Adipose tissue (tissue), 3 donors: ENCODE measurements around the gene MYO3B. TPM values are rescaled to one million over a fixed set of nuclear protein-coding genes. Genes with fewer than 3 reads are reported as not detected.
"Not testable (repeated sequence)": the region's sequence is repeated elsewhere in the genome, so short reads cannot be mapped to it uniquely, and the experiment has no call there.

Experiments
- H3K27ac ChIP-seq: one replicate; pipeline ENCODE4 v1.5.1; 2013; ENCODE audit warnings: low read depth, low read length
- WGBS, 3 donors: extraction: QIAGEN DNeasy Blood & Tissue Kit; methylation state at CpG; one replicate each; pipeline ENCODE4 v1.1.7; 2013; 5-methylcytosine and 5-hydroxymethylcytosine counted together
- polyA plus RNA-seq, 3 donors: library from polyadenylated mRNA; stranded (reverse); fragments of 200-250 nt; gene quantifications; one replicate each; pipeline ENCODE4 v1.2.3, GENCODE V29; 2013
- donor health status: healthy with polysubstance abuse.
- donor health status: Bipolar disorder and iron deficiency.
- donor health status: healthy.

MYO3B gene
- polyA plus RNA-seq, 3 donors = 0.01 to 0.28 TPM; not detected in 1

DNA sequence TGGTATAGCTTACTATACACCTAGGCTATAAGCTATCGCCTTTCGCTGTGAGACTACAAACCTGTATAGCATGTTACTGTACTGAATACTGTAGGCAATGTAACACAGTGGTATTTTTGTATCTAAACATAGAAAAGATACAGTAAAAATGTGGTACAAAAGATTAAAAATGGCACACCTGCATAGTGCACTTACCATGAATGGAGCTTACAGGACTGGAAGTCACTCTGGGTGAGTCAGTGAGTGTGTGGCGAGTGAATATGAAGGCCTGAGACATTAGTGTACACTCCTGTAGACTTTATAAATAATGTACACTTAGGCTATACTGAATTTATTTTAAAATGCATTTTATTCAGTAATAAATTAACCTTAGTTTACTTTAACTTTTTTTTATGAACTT lies 279.0 kb downstream of the MYO3B start:
- 97 to 98% (median 97%) methylated on average over 3 of the region's 3 CpGs for WGBS, 3 donors

DNA sequence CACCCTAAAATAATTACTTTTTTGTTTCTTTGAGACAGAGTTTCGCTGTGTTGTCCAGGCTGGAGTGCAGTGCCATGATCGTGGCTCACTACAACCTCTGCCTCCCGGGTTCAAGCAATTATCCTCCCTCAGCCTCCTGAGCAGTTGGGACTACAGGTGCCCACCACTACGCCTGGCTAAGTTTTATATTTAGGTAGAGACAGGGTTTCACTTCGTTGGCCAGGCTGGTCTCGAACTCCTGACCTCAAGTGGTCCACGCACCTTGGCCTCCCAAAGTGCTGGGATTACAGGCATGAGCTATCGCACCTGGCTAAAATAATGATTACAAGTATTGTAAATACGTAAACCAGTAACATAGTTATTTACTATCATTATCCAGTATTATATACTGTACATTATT lies 279.8 kb downstream of the MYO3B start:
- 94 to 95% (median 95%) methylated on average over 9 of the region's 9 CpGs for WGBS, 3 donors

More for the DNA sequence above, 279.0 kb downstream of the MYO3B start:
- H3K27ac ChIP-seq = no peak overlapping the region

DNA sequence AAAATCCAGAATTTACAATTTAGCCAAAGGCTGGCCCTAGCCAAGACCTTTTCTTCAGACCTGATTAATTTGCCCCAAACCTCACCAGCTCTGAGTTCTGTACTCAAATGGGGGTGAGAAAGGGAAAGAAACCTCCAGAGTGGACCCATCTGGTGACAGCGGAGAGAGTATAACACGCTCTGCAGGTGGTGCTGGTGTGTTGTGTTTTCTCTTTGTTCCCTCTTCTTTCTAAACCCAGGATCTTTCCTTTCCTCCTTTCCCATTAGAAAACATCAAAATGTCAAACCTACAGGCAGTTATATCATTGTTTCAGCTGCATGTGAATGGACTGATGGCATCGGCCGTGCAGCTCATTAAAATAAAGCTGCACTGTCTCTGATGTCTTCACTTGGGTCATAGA lies 283.9 kb downstream of the MYO3B start:
- H3K27ac ChIP-seq = no peak overlapping the region
- 83 to 88% (median 87%) methylated on average over 4 of the region's 4 CpGs for WGBS, 3 donors

More for the DNA sequence above, 279.8 kb downstream of the MYO3B start:
- H3K27ac ChIP-seq = no peak overlapping the region

DNA sequence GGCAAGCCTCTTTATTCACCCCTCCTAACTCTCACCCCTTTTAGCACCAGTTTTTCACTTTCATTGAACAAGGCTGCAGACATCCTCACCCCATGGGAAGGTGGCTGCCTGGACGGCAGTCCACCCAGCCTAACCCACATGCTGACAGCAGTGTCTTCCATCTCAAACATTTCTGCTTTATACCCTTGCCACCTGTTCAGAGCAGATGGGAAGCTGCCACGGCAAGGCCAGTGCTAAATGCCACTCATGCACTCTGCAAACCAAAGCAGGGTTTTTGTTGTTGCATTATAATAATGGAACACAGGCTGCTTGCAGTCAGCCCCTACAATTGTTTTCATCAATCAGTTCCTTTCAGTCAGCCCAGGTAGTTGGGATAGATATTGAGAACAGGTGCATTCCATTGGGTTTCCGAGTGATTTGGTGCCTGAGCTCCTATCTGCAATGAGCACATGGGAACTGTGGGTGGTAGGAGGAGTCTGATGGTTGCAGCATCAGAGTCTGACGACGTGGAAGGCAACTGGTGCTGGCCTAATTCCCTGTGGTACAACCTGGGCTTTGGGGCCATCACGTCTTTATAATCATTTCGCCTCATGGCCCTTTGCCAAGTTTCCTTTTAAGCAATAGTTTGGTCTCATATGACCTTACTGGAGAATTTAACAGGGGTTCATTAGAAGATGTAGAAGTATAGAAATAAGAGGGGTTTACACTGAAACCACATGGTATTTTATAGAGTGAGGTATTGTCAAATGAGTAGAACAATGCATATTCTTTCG lies 284.7 kb downstream of the MYO3B start:
- no peak overlapping the region for H3K27ac ChIP-seq
- 55 to 62% (median 56%) methylated on average over 8 of the region's 8 CpGs for WGBS, 3 donors

DNA sequence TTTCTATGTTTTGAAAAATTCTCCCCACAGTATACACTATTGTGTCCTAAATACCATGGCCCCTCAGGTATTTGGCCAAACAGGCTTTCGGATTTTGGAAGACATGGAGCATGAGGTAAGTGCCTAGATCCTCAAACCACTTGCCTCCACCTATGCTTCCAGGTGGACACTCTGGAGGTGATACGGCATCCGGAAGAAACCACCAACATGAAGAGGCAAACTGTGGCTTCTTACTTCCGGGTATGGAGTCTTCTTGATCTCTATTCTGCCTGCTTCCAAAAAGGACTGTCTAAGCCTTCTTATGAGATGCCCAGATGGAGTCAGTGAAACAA lies 285.2 kb downstream of the MYO3B start:
- no peak overlapping the region for H3K27ac ChIP-seq
- 88 to 95% (median 92%) methylated on average over 4 of the region's 4 CpGs for WGBS, 3 donors

DNA sequence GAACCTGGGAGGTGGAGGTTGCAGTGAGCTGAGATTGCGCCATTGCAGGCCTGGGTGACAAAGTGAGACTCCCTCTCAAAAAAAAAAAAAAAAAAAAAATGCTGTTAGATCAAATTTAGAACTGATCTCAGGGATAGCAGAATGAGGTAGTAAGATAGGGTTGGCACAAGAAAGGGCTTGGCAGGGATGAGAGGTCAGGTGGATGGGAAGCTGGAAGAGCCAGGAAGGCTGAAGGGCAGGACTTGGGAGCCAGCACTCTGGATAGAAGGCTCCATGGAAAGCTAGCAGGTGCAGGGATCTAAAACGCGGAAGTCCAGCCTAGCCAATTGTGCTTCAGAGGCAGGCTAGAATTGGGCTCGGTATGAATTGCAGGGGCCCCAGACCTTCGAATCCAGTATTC lies 286.3 kb downstream of the MYO3B start:
- 95 to 97% (median 97%) methylated on average over 5 of the region's 5 CpGs for WGBS, 3 donors
- no peak overlapping the region for H3K27ac ChIP-seq

DNA sequence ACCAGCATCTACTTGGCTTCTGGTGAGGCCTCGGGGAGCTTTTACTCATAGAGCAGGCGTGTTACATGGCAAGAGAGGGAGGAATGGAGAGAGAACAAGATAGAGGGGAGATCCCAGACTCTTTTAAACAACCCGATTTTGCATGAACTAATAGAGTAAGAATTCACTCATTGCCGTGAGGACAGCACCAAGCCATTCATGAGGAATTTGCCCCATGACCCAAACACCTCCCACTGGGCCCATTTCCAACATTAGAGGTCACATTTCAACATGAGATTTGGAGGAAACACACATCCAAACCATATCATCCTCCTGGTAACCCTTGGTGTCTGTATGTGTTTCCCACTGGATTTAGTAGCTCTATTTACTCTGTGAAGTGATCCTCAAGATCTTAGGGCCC lies 287.3 kb downstream of the MYO3B start:
- no peak overlapping the region for H3K27ac ChIP-seq
- WGBS, 3 donors = 58 to 76% (median 73%) methylated on average over 4 of the region's 4 CpGs

DNA sequence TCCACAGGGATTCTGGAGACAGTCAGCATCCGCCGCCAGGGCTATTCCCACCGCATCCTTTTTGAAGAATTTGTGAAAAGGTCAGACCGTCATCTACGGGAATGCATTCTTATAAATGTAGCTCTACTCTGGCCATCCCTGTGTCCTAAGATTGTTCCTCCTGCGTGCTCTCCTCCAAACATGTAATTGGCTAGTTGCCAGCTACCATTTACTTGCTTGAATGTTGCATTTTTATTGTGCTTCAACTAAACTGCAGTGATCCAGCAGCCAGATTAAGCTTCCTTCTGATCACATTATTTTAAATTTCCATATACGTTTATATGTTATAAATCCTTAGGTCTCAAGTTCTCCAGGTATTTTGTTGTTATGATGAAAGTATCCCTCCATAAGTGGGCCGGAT lies 288.7 kb downstream of the MYO3B start:
- WGBS, 3 donors = 84 to 88% (median 86%) methylated on average over 8 of the region's 8 CpGs

DNA sequence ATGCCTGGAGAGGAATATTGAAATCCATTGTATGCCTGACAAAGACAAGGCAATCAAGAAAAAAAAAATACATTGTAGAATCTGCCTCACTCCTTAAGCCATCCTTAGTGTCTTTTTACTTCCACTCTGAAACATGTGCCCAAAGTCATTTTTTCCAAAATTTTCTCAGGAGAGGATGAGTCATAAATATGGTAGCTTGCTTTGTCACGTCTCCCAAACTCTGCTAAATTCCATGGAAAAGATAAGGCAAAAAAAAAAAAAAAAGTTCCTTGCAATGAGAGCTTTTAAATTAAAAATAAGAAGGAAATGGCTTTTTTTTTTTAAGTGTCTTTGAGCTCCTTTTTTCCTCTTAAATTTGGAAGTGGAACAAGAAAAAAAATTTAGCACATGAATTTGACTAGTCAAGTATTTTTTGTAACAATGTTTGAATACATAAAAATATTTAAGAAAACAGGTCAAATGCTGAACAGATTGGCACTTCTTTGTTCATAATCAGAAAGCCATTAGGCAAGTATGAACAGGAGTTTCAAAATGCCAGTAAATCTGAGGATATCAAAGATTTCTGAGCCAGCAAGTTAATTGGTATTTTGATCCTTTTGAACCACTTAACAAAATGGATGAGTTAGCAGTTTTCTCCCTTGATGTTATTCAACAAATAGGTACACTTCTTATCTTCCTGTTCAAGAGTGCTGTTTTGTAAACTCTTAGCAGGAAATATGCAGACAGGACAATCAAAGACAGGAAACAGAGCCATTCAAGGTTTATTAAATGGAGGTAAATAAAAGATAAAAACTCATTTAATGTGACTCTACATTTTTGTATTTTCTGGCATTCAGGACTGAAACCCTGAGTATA lies 289.8 kb downstream of the MYO3B start:
- 33 to 55% (median 41%) methylated on average over 1 of the region's 1 CpG for WGBS, 3 donors

More for the DNA sequence above, 288.7 kb downstream of the MYO3B start:
- no peak overlapping the region for H3K27ac ChIP-seq

DNA sequence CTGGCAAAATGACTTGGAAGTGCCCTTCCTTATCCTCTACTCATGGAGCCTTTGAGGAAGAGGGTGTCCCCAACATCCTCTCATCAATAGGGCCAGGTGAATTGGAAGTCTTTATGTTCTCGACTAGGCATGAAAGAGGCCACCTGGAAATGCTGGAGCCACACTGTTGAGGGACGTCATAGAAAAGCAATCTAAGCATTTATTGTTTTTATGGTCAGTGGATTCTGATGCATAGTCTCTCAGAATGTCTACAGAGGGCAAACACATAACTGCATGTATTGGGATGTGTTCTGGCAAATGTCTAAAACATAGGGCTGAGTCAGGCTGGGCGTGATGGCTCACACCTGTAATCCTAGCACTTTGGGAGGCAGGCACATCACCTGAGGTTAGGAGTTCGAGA lies 290.6 kb downstream of the MYO3B start:
- no peak overlapping the region for H3K27ac ChIP-seq
- WGBS, 3 donors = 80 to 85% (median 81%) methylated on average over 4 of the region's 4 CpGs

More for the DNA sequence above, 289.8 kb downstream of the MYO3B start:
- H3K27ac ChIP-seq = no peak overlapping the region

DNA sequence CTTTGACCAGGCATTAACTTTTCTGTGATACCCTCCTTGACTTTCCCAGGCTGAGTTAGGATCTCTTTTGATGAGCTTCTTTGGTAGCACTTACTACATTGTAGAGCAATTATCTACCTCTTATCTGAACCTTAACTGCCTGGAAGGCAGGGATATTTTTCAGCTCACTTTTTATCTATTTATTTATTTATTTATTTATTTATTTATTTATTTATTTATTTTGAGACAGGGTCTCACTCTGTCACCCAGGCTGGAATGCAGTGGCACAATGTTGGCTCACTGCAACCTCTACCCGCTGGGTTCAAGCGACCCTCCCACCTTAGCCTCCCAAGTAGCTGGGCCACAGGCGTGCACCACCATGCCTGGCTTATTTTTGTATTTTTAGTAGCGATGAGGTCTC lies 294.6 kb downstream of the MYO3B start:
- WGBS, 3 donors = 85 to 100% (median 97%) methylated on average over 4 of the region's 4 CpGs
- not testable (repeated sequence) for H3K27ac ChIP-seq

DNA sequence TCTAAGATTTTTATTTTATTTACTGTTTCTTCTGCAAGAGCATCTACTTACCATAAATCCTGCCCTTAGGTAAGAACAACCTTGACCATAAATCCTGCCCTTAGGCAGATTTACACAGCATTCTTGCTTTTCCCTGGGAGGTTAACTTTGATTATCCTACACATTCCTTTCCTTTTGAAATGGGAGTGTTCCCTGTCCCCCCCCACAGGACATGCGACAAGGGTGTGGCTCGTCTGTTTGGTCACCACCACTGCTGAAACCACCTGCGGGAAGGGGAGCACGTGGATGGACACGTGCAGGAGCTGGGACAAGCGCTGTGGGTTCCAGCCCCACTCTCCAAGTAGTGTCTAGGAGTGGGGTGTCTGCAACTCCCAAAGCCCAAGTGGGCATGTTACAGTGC lies 297.9 kb downstream of the MYO3B start:
- 65 to 88% (median 65%) methylated on average over 6 of the region's 6 CpGs for WGBS, 3 donors
- H3K27ac ChIP-seq = no peak overlapping the region

DNA sequence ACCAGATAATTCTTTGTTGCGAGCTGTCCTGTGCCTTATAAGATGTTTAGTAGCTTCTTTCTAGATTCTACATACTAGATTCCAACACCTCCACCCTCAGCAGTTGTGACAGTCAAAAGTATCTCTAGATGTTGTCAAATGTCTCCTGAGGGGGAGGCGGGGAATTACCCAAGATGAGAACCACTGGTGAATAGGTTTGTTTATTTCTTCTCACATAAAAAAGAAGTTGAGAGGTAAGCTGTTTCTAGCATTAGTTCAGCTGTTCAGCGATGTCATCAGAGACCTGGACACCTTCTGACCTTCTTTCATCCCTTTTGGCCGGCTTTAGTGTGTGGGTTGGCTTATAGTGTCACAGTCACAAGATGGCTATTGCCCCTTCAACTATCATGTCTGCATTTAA lies 299.7 kb downstream of the MYO3B start:
- H3K27ac ChIP-seq = no peak overlapping the region
- WGBS, 3 donors = 64 to 71% (median 70%) methylated on average over 4 of the region's 4 CpGs

DNA sequence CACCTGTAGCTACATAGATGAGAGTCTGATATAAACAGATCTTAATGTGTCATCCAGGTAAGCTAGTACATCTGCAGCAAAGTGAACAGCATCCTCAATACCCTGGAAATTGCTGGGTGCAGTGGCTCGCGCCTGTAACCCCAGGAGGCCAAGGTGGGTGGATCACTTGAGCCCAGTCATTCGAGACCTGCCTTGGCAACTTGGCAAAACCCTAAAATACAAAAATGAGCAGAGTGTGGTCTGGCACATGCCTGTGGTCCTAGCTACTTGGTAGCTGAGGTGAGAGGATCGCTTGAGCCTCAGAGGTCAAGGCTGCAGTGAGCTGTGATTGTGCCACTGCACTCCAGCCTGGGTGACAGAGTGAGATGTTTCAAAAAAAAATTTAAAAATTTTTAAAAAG lies 303.3 kb downstream of the MYO3B start:
- no peak overlapping the region for H3K27ac ChIP-seq
- 85 to 89% (median 88%) methylated on average over 4 of the region's 4 CpGs for WGBS, 3 donors

DNA sequence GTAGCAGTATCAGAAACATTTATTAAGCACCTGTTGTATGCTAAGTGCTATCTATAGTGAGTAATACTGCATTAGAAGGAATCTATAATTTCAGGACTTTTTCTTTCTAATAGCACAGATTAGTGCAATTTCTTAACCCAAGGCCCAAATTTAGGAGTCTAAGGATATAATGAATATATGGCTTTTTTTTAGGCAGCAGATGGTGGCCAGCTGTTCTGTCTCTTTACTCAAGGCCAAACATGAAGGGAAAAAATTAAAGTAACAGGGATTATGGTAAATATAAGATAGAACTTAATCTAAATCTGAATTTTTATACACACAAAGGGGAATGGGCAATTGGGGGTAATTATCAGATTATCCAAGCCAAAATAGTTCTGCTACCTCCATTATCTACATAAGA lies 306.6 kb downstream of the MYO3B start:
- H3K27ac ChIP-seq = no peak overlapping the region

DNA sequence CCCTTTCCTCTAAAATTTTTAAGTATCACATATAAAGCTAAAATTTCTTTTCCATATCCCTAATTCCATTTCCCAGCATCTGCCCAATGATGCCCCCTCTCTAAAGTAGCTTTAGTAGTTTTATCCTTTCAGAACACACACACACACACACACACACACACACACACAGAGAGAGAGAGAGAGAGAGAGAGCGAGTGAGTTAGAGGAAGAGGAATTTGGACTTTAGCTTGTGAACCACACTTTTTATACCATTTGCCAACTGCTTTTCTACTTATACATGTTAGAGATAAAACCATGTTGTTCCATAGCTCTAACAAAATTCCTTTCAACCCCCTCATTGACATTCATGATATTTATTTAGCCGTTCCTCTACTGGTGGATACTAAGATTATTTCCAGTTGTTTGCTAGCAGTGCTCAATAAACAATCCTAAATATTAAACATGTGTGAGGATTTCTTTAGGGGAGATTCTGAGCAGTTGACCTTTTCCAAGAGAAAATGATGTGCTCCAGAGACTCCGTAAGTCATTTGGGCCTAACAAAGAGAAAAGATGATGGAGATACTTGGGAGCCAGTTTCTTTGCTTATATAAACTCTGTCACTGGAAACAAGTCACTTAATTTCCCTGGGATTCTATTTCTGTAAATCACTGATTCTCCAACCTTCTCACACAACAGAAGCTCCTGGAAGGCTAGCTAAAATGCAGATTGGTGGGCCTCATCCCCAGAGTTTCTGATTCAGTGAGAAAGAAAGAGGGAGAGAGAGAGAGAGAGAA lies 307.5 kb downstream of the MYO3B start:
- H3K27ac ChIP-seq = no peak overlapping the region
- WGBS, 3 donors = 64 to 77% (median 77%) methylated on average over 3 of the region's 3 CpGs

DNA sequence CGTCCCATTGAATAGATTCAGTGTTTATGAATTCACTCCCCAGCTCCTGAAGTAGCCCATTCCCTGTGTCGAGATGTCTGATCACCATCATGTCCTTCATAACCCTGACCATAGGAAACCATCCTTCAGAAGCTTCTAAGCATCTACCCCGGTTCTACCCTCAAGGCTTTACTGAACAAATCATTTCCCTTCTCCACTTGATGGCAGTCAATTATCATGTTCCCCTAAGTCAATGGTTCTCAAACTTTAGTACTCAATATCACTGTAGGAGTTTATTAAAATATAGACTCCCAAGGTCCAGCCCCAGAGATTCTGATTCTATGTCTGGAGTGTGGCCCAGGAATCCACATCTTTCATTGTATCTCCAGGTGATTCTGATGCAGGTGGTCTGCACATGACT lies 308.8 kb downstream of the MYO3B start:
- WGBS, 3 donors = 76 to 93% (median 87%) methylated on average over 3 of the region's 3 CpGs
- H3K27ac ChIP-seq = no peak overlapping the region

DNA sequence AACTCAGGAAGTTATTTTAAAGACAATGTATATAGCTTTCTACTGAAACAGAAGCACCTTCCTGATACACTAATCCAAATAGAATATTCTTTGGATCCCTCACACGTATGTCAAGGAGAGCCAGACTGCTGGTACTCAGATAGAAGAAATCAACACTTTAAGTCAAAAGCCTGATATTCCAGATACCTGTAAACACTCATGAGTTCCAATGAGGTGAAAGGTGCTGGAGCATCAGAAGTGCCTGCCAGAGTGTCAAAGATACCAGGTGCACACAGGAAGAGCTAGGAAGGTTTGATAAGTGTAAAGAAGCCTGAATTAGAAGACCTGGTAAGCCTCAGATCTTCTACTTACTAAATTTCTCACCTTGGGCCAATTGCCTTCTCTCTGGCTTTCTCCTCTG lies 310.9 kb downstream of the MYO3B start:
- WGBS, 3 donors = 73 to 80% (median 79%) methylated on average over 1 of the region's 1 CpG
- no peak overlapping the region for H3K27ac ChIP-seq

DNA sequence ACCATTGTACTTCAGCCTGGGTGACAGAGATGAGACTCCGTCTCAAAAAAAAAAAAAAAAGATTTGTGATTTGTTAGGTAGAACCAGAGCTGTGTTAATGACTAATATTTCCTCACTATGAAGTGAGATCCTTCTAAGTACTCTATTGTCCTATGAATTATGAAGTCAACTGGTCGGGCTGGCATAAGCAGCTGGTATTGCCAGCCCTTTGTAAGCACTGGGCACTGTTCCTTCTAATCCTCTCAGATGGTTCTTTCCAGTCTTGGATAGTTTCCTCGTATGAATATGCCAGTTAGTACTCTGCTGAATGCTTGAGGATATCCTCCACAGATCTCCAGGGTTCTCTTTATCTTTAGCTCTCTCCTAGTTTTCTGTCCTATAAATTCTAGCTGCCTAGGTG lies 314.1 kb downstream of the MYO3B start:
- 76 to 86% (median 82%) methylated on average over 3 of the region's 3 CpGs for WGBS, 3 donors
- no peak overlapping the region for H3K27ac ChIP-seq
